Measurements from ENCODE around the gene NDUFB3.

- no peak for TF ChIP-seq CTCF (IDR thresholded peaks at IDR 0.05)
- TF ChIP-seq POLR2A (IDR thresholded peaks at IDR 0.05) = no peak
Measured at GRCh38 chr2:201038855-201039254, 32.9 kb upstream of the NDUFB3 start.

Measured in body of pancreas (tissue), 4 donors.